ENCODE data around the gene NBL1. TPM values are rescaled to one million over a fixed set of nuclear protein-coding genes. Genes with fewer than 3 reads are reported as not detected.

NBL1 gene
- total RNA-seq (2021; fragmentation: NEBNext Ultra II Directional; extraction: Animal tissue kit (Norgen Biotek cat#: 25700)) = 100 to 1,000 TPM in 3 of 6 experiments, 10 to 100 TPM in 3; 89.6 to 182 (median 104) TPM
- long read RNA-seq, partial matches to known transcripts = 0 of 48 reads
- long read RNA-seq, other reads (novel, unspliced or antisense) = 44 of 48 reads

DNA sequence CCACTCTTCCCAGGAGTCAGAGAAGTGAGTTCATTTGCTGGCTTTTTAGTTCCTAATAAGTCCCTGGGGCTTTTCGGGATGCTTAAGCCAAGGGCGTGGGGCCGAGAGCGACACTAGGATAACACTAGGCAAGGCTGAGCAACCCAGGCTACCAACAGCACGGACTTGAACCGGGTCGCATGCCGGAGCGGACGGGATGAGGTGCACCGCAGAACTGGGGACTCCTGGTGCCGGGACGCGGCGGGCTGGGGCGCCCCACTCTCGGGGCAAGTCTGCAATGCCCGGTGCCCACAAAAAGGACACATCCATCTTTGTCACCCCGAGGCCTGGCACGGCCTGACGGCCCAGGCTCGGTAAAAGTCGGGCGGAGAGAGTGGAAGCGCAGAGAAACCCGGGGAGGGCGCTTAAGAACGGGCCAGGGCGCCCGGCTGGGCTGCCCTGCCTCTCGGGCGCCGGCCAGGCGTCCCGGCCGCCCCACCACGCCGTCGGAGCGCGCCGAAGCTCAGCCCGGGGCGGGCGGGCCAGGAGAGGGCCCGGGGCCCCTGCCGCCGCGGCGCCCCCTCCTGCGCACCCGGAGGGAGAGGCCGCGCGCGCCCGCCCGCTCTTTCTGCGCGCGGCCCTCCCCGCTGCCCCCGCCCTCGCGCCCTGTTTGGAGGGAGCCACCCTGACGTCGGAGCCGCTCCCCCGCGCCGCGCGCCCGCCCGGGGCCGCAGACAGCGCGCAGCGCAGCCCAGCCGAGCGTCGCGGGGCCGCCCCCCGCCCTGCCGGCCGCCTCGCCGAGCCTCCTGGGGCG lies at the start of gene NBL1:
TSS of gene NBL1 (plus strand) at position 710 of the 793 bp plus-strand sequence. CDS start 10,720 bp downstream, outside the sequence.
- Mint-ChIP-seq H3K27me3 (ENCODE audit: insufficient read depth) (peaks cover 1% of the 10 kb centered on the region), H3K4me1 (ENCODE audit: low read depth) (peaks cover 51% of the 10 kb centered on the region), H3K27ac (peak within 1 kb of the TSS; percentile 94), H3K9me3 (no peaks in the 10 kb centered on the region), H3K36me3 (ENCODE audit: low read depth) (no peaks in the 10 kb centered on the region), H3K4me3 (peak within 1 kb of the TSS; percentile 98)
- peak; percentile 36 for DNase-seq
- TF ChIP-seq, protein P1, sequence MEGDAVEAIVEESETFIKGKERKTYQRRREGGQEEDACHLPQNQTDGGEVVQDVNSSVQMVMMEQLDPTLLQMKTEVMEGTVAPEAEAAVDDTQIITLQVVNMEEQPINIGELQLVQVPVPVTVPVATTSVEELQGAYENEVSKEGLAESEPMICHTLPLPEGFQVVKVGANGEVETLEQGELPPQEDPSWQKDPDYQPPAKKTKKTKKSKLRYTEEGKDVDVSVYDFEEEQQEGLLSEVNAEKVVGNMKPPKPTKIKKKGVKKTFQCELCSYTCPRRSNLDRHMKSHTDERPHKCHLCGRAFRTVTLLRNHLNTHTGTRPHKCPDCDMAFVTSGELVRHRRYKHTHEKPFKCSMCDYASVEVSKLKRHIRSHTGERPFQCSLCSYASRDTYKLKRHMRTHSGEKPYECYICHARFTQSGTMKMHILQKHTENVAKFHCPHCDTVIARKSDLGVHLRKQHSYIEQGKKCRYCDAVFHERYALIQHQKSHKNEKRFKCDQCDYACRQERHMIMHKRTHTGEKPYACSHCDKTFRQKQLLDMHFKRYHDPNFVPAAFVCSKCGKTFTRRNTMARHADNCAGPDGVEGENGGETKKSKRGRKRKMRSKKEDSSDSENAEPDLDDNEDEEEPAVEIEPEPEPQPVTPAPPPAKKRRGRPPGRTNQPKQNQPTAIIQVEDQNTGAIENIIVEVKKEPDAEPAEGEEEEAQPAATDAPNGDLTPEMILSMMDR (IDR thresholded peaks at IDR 0.05) = no peak

GRCh38 chr1:19596065-19596713 lies 47.9 kb upstream of the NBL1 start:
- TF ChIP-seq, protein P1 (IDR thresholded peaks at IDR 0.05) = no peak
- Mint-ChIP-seq H3K27me3 (ENCODE audit: insufficient read depth) (peaks cover 9% of the 10 kb centered on the region), H3K27ac (peak overlapping the region; percentile 99), H3K4me3 (peak overlapping the region; percentile 96), H3K4me1 (ENCODE audit: low read depth) (peaks cover 36% of the 10 kb centered on the region), H3K9me3 (peaks cover 14% of the 10 kb centered on the region), H3K36me3 (ENCODE audit: low read depth) (peaks cover 30% of the 10 kb centered on the region)
- peak; percentile 25 for DNase-seq

DNA sequence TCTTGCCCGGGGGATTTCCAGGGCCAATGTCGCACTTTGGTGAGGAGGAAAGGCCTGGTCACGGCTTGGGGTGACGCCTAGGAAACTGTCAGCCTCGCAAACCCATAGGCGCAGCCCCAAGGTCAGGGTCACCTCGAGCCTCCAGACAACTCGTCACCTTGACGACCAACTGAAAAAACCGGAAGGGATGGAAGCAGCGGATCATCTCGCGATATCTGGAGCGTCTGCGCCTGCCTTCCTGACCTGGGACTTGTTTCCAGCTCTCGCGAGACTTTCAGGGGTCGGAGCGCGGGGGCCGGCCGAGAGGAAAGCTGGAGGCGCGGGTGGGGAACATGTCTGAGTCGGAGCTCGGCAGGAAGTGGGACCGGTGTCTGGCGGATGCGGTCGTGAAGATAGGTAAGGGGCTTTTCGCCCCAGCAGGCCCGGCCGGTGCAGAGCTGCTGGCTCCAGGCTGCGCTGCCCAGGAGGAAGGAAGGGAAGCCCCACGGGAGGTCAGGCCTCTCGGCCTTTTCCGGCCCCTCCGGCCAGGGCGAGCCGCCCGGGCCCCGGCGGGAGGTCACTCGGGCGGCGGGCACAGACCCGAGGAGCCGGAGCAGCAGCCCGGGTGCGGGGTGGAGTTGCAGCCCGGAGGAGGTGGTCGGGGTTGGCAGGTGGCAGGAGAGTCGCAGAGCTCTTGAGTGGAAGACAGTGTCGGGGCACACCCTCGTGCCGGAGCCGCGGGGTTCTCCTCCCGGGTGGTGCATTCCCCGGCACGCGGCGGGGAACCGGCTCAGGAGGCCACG lies 47.2 kb upstream of the NBL1 start:
- Mint-ChIP-seq H3K36me3 (ENCODE audit: low read depth) (peaks cover 34% of the 10 kb centered on the region), H3K27ac (peak overlapping the region; percentile 99), H3K4me1 (ENCODE audit: low read depth) (peaks cover 41% of the 10 kb centered on the region), H3K9me3 (peaks cover 14% of the 10 kb centered on the region), H3K4me3 (peak overlapping the region; percentile 96), H3K27me3 (ENCODE audit: insufficient read depth) (peaks cover 8% of the 10 kb centered on the region)
- DNase-seq = peak; percentile 96
- TF ChIP-seq, protein P1 (IDR thresholded peaks at IDR 0.05) = no peak

DNA sequence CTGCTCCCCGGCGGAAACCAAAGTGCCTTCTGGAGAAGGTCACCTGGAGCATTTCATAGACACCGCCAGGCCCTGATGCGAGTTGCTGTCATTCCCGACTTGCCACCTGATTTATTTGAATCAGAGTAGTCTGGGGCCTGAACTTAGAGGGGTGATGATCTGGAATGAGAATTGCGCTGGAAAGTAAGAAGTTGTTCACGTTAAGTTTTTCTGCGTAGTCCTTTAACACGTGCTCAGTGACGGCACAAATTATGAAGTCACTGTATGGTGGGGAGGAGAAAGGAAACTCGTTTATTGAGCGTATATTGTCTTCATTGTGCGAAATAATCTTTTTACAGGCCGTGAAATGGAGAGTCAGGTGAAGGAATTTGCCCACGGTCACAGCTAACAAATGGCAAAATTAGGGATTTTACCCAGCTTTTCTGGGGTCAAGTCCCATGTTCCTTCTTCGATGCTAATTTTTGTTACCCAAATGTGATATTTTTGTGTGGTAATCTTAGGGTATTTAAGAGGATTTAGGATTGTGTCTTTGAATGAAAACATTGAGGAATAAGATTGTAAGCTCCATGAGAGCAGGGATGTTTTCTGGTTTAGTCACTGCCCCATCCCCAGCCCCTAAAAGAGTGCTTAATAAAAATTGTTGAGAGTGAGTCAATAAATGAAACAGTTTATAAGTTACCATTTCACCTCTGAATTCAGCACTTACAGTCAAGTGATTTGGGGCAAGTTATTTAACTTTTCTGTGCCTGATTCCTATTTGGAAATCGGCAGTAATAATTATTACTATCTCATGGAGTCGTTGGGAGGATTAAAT lies 46.4 kb upstream of the NBL1 start:
- Mint-ChIP-seq H3K4me3 (peak overlapping the region; percentile 96), H3K9me3 (peaks cover 14% of the 10 kb centered on the region), H3K27ac (peak overlapping the region; percentile 99), H3K36me3 (ENCODE audit: low read depth) (peaks cover 37% of the 10 kb centered on the region), H3K27me3 (ENCODE audit: insufficient read depth) (peaks cover 5% of the 10 kb centered on the region), H3K4me1 (ENCODE audit: low read depth) (peaks cover 49% of the 10 kb centered on the region)
- TF ChIP-seq, protein P1 (IDR thresholded peaks at IDR 0.05) = no peak
- DNase-seq = no peak
